HG02885 (cell line): ENCODE data around the gene PLCD1.
"Not testable (repeated sequence)": the region's sequence is repeated elsewhere in the genome, so short reads cannot be mapped to it uniquely, and the experiment has no call there.

Experiments
- ATAC-seq: cut with Tn5 transposase; IDR thresholded peaks from one replicate; pipeline ENCODE4 v1.9.1; 2021; ENCODE audit warnings: mild to moderate bottlenecking; ENCODE audit not compliant: unreplicated experiment, poor library complexity

The PLCD1 gene

GRCh38 chr3:38029400-38030125 lies at the start of gene PLCD1:
Gene PLCD1, minus strand, starts transcription at chr3:38029642. Its CDS starts 103 bp downstream, at chr3:38029539.
- no peak for ATAC-seq

- not testable (repeated sequence) for ATAC-seq
Observed at GRCh38 chr3:38077073-38077472, 47.6 kb upstream of the PLCD1 start.

GRCh38 chr3:38070013-38070412 lies 40.6 kb upstream of the PLCD1 start:
- no peak for ATAC-seq

- ATAC-seq: no peak
Observed at GRCh38 chr3:38067508-38068233, 38.2 kb upstream of the PLCD1 start.

- not testable (repeated sequence) for ATAC-seq
Observed at GRCh38 chr3:38064453-38064852, 35.0 kb upstream of the PLCD1 start.

- ATAC-seq: no peak
Observed at GRCh38 chr3:38062809-38063208, 33.4 kb upstream of the PLCD1 start.

GRCh38 chr3:38059591-38059990 lies 30.1 kb upstream of the PLCD1 start:
- ATAC-seq: no peak

- no peak for ATAC-seq
Observed at GRCh38 chr3:38059148-38059547, 29.7 kb upstream of the PLCD1 start.

- no peak for ATAC-seq
Observed at GRCh38 chr3:38054499-38055001, 25.1 kb upstream of the PLCD1 start.

- not testable (repeated sequence) for ATAC-seq
Observed at GRCh38 chr3:38053813-38054498, 24.5 kb upstream of the PLCD1 start.

GRCh38 chr3:38053286-38053685 lies 23.8 kb upstream of the PLCD1 start:
- ATAC-seq: not testable (repeated sequence)

GRCh38 chr3:38051131-38051530 lies 21.7 kb upstream of the PLCD1 start:
- no peak for ATAC-seq

- no peak for ATAC-seq
Observed at GRCh38 chr3:38049358-38050126, 20.1 kb upstream of the PLCD1 start.

GRCh38 chr3:38047896-38048295 lies 18.5 kb upstream of the PLCD1 start:
- no peak for ATAC-seq

- ATAC-seq: no peak
Observed at GRCh38 chr3:38046821-38047220, 17.4 kb upstream of the PLCD1 start.

- no peak for ATAC-seq
Observed at GRCh38 chr3:38046027-38046426, 16.6 kb upstream of the PLCD1 start.

- ATAC-seq: no peak
Observed at GRCh38 chr3:38043486-38043885, 14.0 kb upstream of the PLCD1 start.

GRCh38 chr3:38040401-38040800 lies 11.0 kb upstream of the PLCD1 start:
- no peak for ATAC-seq

GRCh38 chr3:38039899-38040261 lies 10.4 kb upstream of the PLCD1 start:
- ATAC-seq: peak; percentile 63
